Lower leg skin (tissue), 4 donors: ENCODE measurements around the gene APLNR. TPM values are rescaled to one million over a fixed set of nuclear protein-coding genes. Genes with fewer than 3 reads are reported as not detected.

Source experiments
- DNase-seq, 2 donors: peaks; one replicate each; pipeline ENCODE4 v3.0.0-alpha.2; 2019; ENCODE audit warnings: low spot score in 2 of 2
- H3K4me3 ChIP-seq: fragments of 200-600 bp; sonication (generic); 2 replicates; pipeline ENCODE4 v1.5.1; 2017; ENCODE audit warnings: mild to moderate bottlenecking, low read depth; ENCODE audit not compliant: poor library complexity, severe bottlenecking
- CTCF ChIP-seq, 3 donors: fragments of 450-650 bp; IDR thresholded peaks; one replicate each; pipeline ENCODE4 v1.5.1; 2016; ENCODE audit warnings: antibody characterized with exemption in 3 of 3, mild to moderate bottlenecking in 3 of 3, moderate library complexity in 2 of 3
- POLR2A ChIP-seq, 2 donors: fragments of 450-650 bp; IDR thresholded peaks; one replicate each; pipeline ENCODE4 v1.6.1; 2016 to 2017; ENCODE audit warnings: antibody characterized with exemption in 2 of 2, mild to moderate bottlenecking in 1 of 2, moderate library complexity in 1 of 2
- WGBS, 2 donors: methylation state at CpG; one replicate each; pipeline ENCODE4 v1.1.5; 2018; 5-methylcytosine and 5-hydroxymethylcytosine counted together
- intact Hi-C: fragments of 100-400 bp; cut with DNase I; formaldehyde crosslinking; loops from one replicate; pipeline ENCODE4 v1.15.0; 2023; ENCODE audit warnings: low total_unique reads
- total RNA-seq, 4 donors: library from RNA; depleted of rRNA; stranded (reverse); fragments of >200 nt; gene quantifications; one replicate each; pipeline ENCODE4 v1.1.0, GENCODE V29; 2016

Gene APLNR
- total RNA-seq, 4 donors from 2014 or later = 0.17 to 1.6 (median 0.82) TPM

GRCh38 chr11:57228600-57228999 is 8.4 kb downstream of the APLNR start:
- intact Hi-C loops = no loop called here
- TF ChIP-seq CTCF (IDR thresholded peaks at IDR 0.05) (no peak), POLR2A (IDR thresholded peaks at IDR 0.05) (no peak)
- 74 to 77% methylated on average over 3 of the region's 3 CpGs for WGBS, 2 donors
- no peak for DNase-seq
- H3K4me3 ChIP-seq = no peak overlapping the region

- intact Hi-C loops = no loop called here
- TF ChIP-seq CTCF (IDR thresholded peaks at IDR 0.05) (no peak), POLR2A (IDR thresholded peaks at IDR 0.05) (no peak)
- DNase-seq = no peak
- no peak overlapping the region for H3K4me3 ChIP-seq
These were observed 12.5 kb downstream of the APLNR start for GRCh38 chr11:57224537-57224936.

GRCh38 chr11:57224128-57224527 is 12.9 kb downstream of the APLNR start:
- no peak overlapping the region for H3K4me3 ChIP-seq
- intact Hi-C loops = no loop called here
- WGBS, 2 donors = 83 to 87% methylated on average over 2 of the region's 2 CpGs
- DNase-seq = no peak
- TF ChIP-seq POLR2A (IDR thresholded peaks at IDR 0.05) (no peak), CTCF (IDR thresholded peaks at IDR 0.05) (no peak)

- no peak overlapping the region for H3K4me3 ChIP-seq
- TF ChIP-seq CTCF (IDR thresholded peaks at IDR 0.05) (no peak), POLR2A (IDR thresholded peaks at IDR 0.05) (no peak)
- DNase-seq = no peak
- 85 to 91% methylated on average over 3 of the region's 3 CpGs for WGBS, 2 donors
- intact Hi-C loops = no loop called here
These were observed 13.4 kb downstream of the APLNR start for GRCh38 chr11:57223601-57224000.

GRCh38 chr11:57222239-57222638 is 14.8 kb downstream of the APLNR start:
- WGBS, 2 donors = 36 to 50% methylated on average over 1 of the region's 1 CpG
- H3K4me3 ChIP-seq = no peak overlapping the region
- TF ChIP-seq CTCF (IDR thresholded peaks at IDR 0.05) (no peak), POLR2A (IDR thresholded peaks at IDR 0.05) (no peak)
- no peak for DNase-seq
- intact Hi-C loops = no loop called here

GRCh38 chr11:57219021-57219627 is 17.9 kb downstream of the APLNR start:
- WGBS, 2 donors = 30 to 31% methylated on average over 6 of the region's 6 CpGs
- peak in 1 of 2 donors; percentile 44 for DNase-seq
- H3K4me3 ChIP-seq = no peak overlapping the region
- intact Hi-C loops = no loop called here
- TF ChIP-seq CTCF (IDR thresholded peaks at IDR 0.05) (no peak), POLR2A (IDR thresholded peaks at IDR 0.05) (no peak)
